NOMO-1 treated with DMSO at 0.1 percent for 48 hours (cell line): ENCODE results near the gene GALNT6.
"Not testable (repeated sequence)": the region's sequence is repeated elsewhere in the genome, so short reads cannot be mapped to it uniquely, and the experiment has no call there.

Experiments used
- DNase-seq: peaks from one replicate; lab custom pipeline; 2025; ENCODE audit not compliant: unreplicated experiment; lab: John Stamatoyannopoulos, UW

GALNT6 gene

GRCh38 chr12:51358496-51358895 is 32.7 kb downstream of the GALNT6 start:
- DNase-seq: no peak

- DNase-seq: no peak
These were observed 33.7 kb downstream of the GALNT6 start for GRCh38 chr12:51357374-51358047.

- peak; percentile 38 for DNase-seq
These were observed 39.2 kb downstream of the GALNT6 start for GRCh38 chr12:51351913-51352532.

- DNase-seq: no peak
These were observed 42.2 kb downstream of the GALNT6 start for GRCh38 chr12:51349026-51349425.

GRCh38 chr12:51348116-51348515 is 43.1 kb downstream of the GALNT6 start:
- no peak for DNase-seq

GRCh38 chr12:51346581-51346980 is 44.6 kb downstream of the GALNT6 start, which contains the start of gene CELA1:
Gene CELA1, minus strand, starts transcription at chr12:51346679. Its CDS starts 41 bp downstream, at chr12:51346638.
- DNase-seq: no peak

- DNase-seq: no peak
These were observed 45.5 kb downstream of the GALNT6 start for GRCh38 chr12:51345681-51346080.

- no peak for DNase-seq
These were observed 48.0 kb downstream of the GALNT6 start for GRCh38 chr12:51343201-51343600.

- no peak for DNase-seq
These were observed 48.8 kb downstream of the GALNT6 start for GRCh38 chr12:51342416-51342815.

- DNase-seq: peak; percentile 78
These were observed 49.8 kb downstream of the GALNT6 start for GRCh38 chr12:51341251-51342007.

GRCh38 chr12:51339750-51340149 is 51.5 kb downstream of the GALNT6 start:
- DNase-seq: no peak

GRCh38 chr12:51337336-51337735 is 53.9 kb downstream of the GALNT6 start:
- DNase-seq: not testable (repeated sequence)

- peak; percentile 93 for DNase-seq
These were observed 55.3 kb downstream of the GALNT6 start for GRCh38 chr12:51335931-51336330.

GRCh38 chr12:51334764-51335163 is 56.4 kb downstream of the GALNT6 start:
- no peak for DNase-seq

GRCh38 chr12:51333536-51333935 is 57.7 kb downstream of the GALNT6 start:
- no peak for DNase-seq

GRCh38 chr12:51330186-51330585 is 61.0 kb downstream of the GALNT6 start:
- DNase-seq: no peak

GRCh38 chr12:51329742-51330141 is 61.5 kb downstream of the GALNT6 start:
- peak; percentile 52 for DNase-seq

GRCh38 chr12:51328587-51328986 is 62.6 kb downstream of the GALNT6 start:
- no peak for DNase-seq

GRCh38 chr12:51326698-51327439 is 64.3 kb downstream of the GALNT6 start:
- peak; percentile 99 for DNase-seq

- DNase-seq: no peak
These were observed 66.3 kb downstream of the GALNT6 start for GRCh38 chr12:51324953-51325352.
